ENCODE measurements around the gene NR2C1. TPM values are rescaled to one million over a fixed set of nuclear protein-coding genes. Genes with fewer than 3 reads are reported as not detected.

Gene NR2C1
- total RNA-seq, 2 experiments from 2014 or later = 42.8 to 43.4 TPM

DNA sequence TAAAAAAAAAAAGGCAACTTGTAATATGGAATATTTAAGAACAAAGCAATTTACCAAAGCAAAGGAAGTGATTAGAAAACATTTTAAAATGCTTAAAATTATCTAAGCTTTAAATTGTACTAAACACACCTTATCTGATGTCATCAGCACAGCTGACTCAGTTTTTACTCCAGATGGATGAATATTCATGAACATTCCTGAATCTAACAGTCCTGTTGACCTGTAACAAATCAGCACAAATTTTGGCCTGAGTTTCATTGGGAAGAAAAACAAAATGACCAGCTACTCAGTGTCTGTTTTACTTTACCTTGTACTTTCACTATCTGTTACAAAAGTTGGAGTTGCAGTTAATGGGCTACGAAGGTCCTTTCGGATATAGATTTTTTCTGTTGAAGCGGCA lies 16.0 kb downstream of the NR2C1 start:
- no TSS peak for BruUV-seq (replicated peaks)
- no peaks in the 10 kb centered on the region for H3K9me2 ChIP-seq (ENCODE audit: insufficient read depth, low read length)
- H4K20me1 ChIP-seq (ENCODE audit: insufficient read depth, low read length) = no peaks in the 10 kb centered on the region
- peaks cover 91% of the 10 kb centered on the region for H3K36me3 ChIP-seq (ENCODE audit: insufficient read depth, low read length)
- no peak overlapping the region for H2AFZ ChIP-seq (ENCODE audit: low read length)
- DNase-seq (ENCODE audit: low spot score) = no peak
- ChIA-PET POLR2A (interaction anchor here (0.5 to 1.4 kb wide), 6 partner anchors 8 to 513 kb away, joined by 3 to 9 read pairs (median 4); no protein-coding TSS in a partner anchor), CTCF (ENCODE audit: unreplicated experiment) (no interaction called here)
- H3K4me3 ChIP-seq (ENCODE audit: low read depth, low read length, poor library complexity, severe bottlenecking) = no peak overlapping the region
- no peak for TF ChIP-seq EZH2phosphoT487 (IDR thresholded peaks at IDR 0.05; ENCODE audit: borderline replicate concordance, low read depth, low read length)
- TF ChIP-seq, protein P1, sequence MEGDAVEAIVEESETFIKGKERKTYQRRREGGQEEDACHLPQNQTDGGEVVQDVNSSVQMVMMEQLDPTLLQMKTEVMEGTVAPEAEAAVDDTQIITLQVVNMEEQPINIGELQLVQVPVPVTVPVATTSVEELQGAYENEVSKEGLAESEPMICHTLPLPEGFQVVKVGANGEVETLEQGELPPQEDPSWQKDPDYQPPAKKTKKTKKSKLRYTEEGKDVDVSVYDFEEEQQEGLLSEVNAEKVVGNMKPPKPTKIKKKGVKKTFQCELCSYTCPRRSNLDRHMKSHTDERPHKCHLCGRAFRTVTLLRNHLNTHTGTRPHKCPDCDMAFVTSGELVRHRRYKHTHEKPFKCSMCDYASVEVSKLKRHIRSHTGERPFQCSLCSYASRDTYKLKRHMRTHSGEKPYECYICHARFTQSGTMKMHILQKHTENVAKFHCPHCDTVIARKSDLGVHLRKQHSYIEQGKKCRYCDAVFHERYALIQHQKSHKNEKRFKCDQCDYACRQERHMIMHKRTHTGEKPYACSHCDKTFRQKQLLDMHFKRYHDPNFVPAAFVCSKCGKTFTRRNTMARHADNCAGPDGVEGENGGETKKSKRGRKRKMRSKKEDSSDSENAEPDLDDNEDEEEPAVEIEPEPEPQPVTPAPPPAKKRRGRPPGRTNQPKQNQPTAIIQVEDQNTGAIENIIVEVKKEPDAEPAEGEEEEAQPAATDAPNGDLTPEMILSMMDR (conservative IDR thresholded peaks at IDR 0.05; ENCODE audit: low read length) = no peak
- no peaks in the 10 kb centered on the region for H3K9me3 ChIP-seq (ENCODE audit: low read length)
- H3K4me2 ChIP-seq (ENCODE audit: low read length) = no peak overlapping the region
- no peaks in the 10 kb centered on the region for H3K79me2 ChIP-seq (ENCODE audit: insufficient read depth, low read depth, low read length)
- no peak overlapping the region for H3K27ac ChIP-seq (ENCODE audit: low read depth, low read length, poor library complexity, severe bottlenecking)
- no peaks in the 10 kb centered on the region for H3K4me1 ChIP-seq (ENCODE audit: insufficient read depth, low read length, poor library complexity, severe bottlenecking)
- intact Hi-C loops (cut with micrococcal nuclease; ENCODE audit: unreplicated experiment) = no loop called here

DNA sequence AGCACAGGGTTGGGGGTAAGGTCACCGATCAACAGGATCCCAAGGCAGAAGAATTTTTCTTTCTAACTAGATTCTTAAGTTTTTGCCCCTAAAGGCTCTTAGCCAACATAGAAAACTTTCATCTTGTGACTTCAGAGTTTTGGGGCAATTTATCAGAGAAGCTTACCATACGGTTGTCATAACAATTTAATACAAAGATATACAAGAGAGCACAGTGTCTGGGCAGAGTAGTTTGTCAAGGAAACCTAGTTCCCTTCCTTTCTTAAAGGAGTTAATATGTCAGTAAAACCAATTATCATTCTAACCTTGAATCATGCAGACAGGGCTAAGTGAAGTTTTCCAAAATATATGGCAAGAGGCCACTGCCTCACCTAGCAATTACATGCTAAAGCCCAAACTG lies 18.4 kb downstream of the NR2C1 start:
- no peak for DNase-seq (ENCODE audit: low spot score)
- intact Hi-C loops (cut with micrococcal nuclease; ENCODE audit: unreplicated experiment) = no loop called here
- H3K4me2 ChIP-seq (ENCODE audit: low read length) = no peak overlapping the region
- H2AFZ ChIP-seq (ENCODE audit: low read length) = no peak overlapping the region
- CTCF ChIA-PET (ENCODE audit: unreplicated experiment) = no interaction called here
- no peaks in the 10 kb centered on the region for H3K79me2 ChIP-seq (ENCODE audit: insufficient read depth, low read depth, low read length)
- no peak overlapping the region for H3K27ac ChIP-seq (ENCODE audit: low read depth, low read length, poor library complexity, severe bottlenecking)
- no peak overlapping the region for H3K4me3 ChIP-seq (ENCODE audit: low read depth, low read length, poor library complexity, severe bottlenecking)
- TF ChIP-seq EZH2phosphoT487 (IDR thresholded peaks at IDR 0.05; ENCODE audit: borderline replicate concordance, low read depth, low read length) = no peak
- TF ChIP-seq, protein P1 (conservative IDR thresholded peaks at IDR 0.05; ENCODE audit: low read length) = no peak
- H3K4me1 ChIP-seq (ENCODE audit: insufficient read depth, low read length, poor library complexity, severe bottlenecking) = no peaks in the 10 kb centered on the region
- no peaks in the 10 kb centered on the region for H3K9me3 ChIP-seq (ENCODE audit: low read length)
- H4K20me1 ChIP-seq (ENCODE audit: insufficient read depth, low read length) = no peaks in the 10 kb centered on the region
- H3K9me2 ChIP-seq (ENCODE audit: insufficient read depth, low read length) = no peaks in the 10 kb centered on the region
- POLR2A ChIA-PET = interaction anchor here (0.6 kb wide), 1 partner anchor 433 kb away, joined by 3 read pairs; no protein-coding TSS in a partner anchor
- H3K36me3 ChIP-seq (ENCODE audit: insufficient read depth, low read length) = peaks cover 91% of the 10 kb centered on the region
- no TSS peak for BruUV-seq (replicated peaks)

DNA sequence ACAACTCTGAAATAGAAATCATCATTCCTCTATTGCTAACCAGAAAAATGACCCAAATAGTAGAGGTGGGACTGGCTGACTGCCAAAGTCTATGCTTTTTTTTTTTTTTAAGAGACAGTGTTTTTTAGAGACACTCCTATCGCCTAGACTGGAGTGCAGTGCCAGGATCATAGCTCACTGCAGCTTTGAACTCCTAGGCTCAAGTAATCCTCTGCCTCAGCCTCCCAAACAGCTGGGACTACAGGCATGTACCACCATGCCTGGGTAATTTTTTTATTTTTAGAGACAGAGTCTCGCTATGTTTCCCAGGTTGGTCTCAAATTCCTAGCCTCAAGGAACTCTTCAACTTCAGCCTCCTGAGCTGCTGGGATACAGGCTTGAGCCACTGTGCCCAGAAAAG lies 19.2 kb downstream of the NR2C1 start:
- no peaks in the 10 kb centered on the region for H3K9me3 ChIP-seq (ENCODE audit: low read length)
- no peaks in the 10 kb centered on the region for H3K79me2 ChIP-seq (ENCODE audit: insufficient read depth, low read depth, low read length)
- H3K36me3 ChIP-seq (ENCODE audit: insufficient read depth, low read length) = peaks cover 89% of the 10 kb centered on the region
- H2AFZ ChIP-seq (ENCODE audit: low read length) = no peak overlapping the region
- H4K20me1 ChIP-seq (ENCODE audit: insufficient read depth, low read length) = no peaks in the 10 kb centered on the region
- H3K4me2 ChIP-seq (ENCODE audit: low read length) = no peak overlapping the region
- H3K4me3 ChIP-seq (ENCODE audit: low read depth, low read length, poor library complexity, severe bottlenecking) = no peak overlapping the region
- ChIA-PET POLR2A (interaction anchor here (0.7 kb wide), 1 partner anchor 12 kb away, joined by 3 read pairs; no protein-coding TSS in a partner anchor), CTCF (ENCODE audit: unreplicated experiment) (no interaction called here)
- H3K9me2 ChIP-seq (ENCODE audit: insufficient read depth, low read length) = no peaks in the 10 kb centered on the region
- TF ChIP-seq, protein P1 (conservative IDR thresholded peaks at IDR 0.05; ENCODE audit: low read length) = no peak
- TF ChIP-seq EZH2phosphoT487 (IDR thresholded peaks at IDR 0.05; ENCODE audit: borderline replicate concordance, low read depth, low read length) = no peak
- intact Hi-C loops (cut with micrococcal nuclease; ENCODE audit: unreplicated experiment) = no loop called here
- H3K4me1 ChIP-seq (ENCODE audit: insufficient read depth, low read length, poor library complexity, severe bottlenecking) = no peaks in the 10 kb centered on the region
- no peak overlapping the region for H3K27ac ChIP-seq (ENCODE audit: low read depth, low read length, poor library complexity, severe bottlenecking)
- no peak for DNase-seq (ENCODE audit: low spot score)
- no TSS peak for BruUV-seq (replicated peaks)
